Mesendoderm (in vitro differentiated cells): Measurements from ENCODE around the gene BHMT2.

Experiments
- DNase-seq: peaks from one replicate; pipeline ENCODE4 v3.0.0; 2013
- H2AK5ac ChIP-seq: 2 replicates; pipeline ENCODE4 v1.6.1; 2013; ENCODE audit warnings: low read length, inconsistent platforms
- H2BK120ac ChIP-seq: 2 replicates; pipeline ENCODE4 v1.6.1; 2013; ENCODE audit warnings: low read depth, mild to moderate bottlenecking, low read length, moderate library complexity, mixed read lengths
- H2BK15ac ChIP-seq: replicated peaks from 2 replicates; pipeline ENCODE4 v1.6.1; 2013; ENCODE audit warnings: low read depth, mild to moderate bottlenecking, moderate library complexity
- H2BK5ac ChIP-seq: 2 replicates; pipeline ENCODE4 v1.6.1; 2013; ENCODE audit warnings: low read length, inconsistent platforms
- H3K18ac ChIP-seq: 2 replicates; pipeline ENCODE4 v1.6.1; 2013; ENCODE audit warnings: mild to moderate bottlenecking, low read length, mixed read lengths
- H3K23ac ChIP-seq: one replicate; pipeline ENCODE4 v1.6.1; 2013; ENCODE audit warnings: low read length
- H3K27ac ChIP-seq: 2 replicates; pipeline ENCODE4 v1.5.1; 2013; ENCODE audit warnings: low read depth, mild to moderate bottlenecking, inconsistent platforms, low read length, moderate library complexity
- H3K27me3 ChIP-seq: 2 replicates; pipeline ENCODE4 v1.6.1; 2013; ENCODE audit warnings: low read length, control low read depth, mild to moderate bottlenecking, inconsistent platforms; ENCODE audit not compliant: insufficient read depth, poor library complexity
- H3K36me3 ChIP-seq: 2 replicates; pipeline ENCODE4 v1.6.1; 2013; ENCODE audit warnings: low read length, inconsistent platforms; ENCODE audit not compliant: control insufficient read depth, insufficient read depth
- H3K4ac ChIP-seq: one replicate; pipeline ENCODE4 v1.6.1; 2013; ENCODE audit warnings: low read depth, mild to moderate bottlenecking, low read length, moderate library complexity
- H3K4me1 ChIP-seq: 2 replicates; pipeline ENCODE4 v1.6.1; 2013; ENCODE audit warnings: low read depth, low read length, inconsistent platforms; ENCODE audit not compliant: control insufficient read depth
- H3K4me2 ChIP-seq: 2 replicates; pipeline ENCODE4 v1.6.1; 2013; ENCODE audit warnings: low read length
- H3K4me3 ChIP-seq: 2 replicates; pipeline ENCODE4 v1.5.1; 2013; ENCODE audit warnings: mild to moderate bottlenecking, low read length
- H3K56ac ChIP-seq: one replicate; pipeline ENCODE4 v1.6.1; 2013; ENCODE audit warnings: low read length
- H3K79me1 ChIP-seq: 2 replicates; pipeline ENCODE4 v1.6.1; 2013; ENCODE audit warnings: low read length, inconsistent platforms
- H3K79me2 ChIP-seq: 2 replicates; pipeline ENCODE4 v1.6.1; 2013; ENCODE audit warnings: mild to moderate bottlenecking, low read length; ENCODE audit not compliant: control insufficient read depth, insufficient read depth
- H3K9ac ChIP-seq: 2 replicates; pipeline ENCODE4 v1.6.1; 2013; ENCODE audit warnings: low read length, inconsistent platforms
- H4K5ac ChIP-seq: one replicate; pipeline ENCODE4 v1.6.1; 2013; ENCODE audit warnings: low read length
- H4K8ac ChIP-seq: one replicate; pipeline ENCODE4 v1.6.1; 2013; ENCODE audit warnings: low read depth, mild to moderate bottlenecking, control low read depth, low read length, moderate library complexity
- WGBS: extraction: QIAGEN DNeasy Blood & Tissue Kit; methylation state at CpG from one replicate; pipeline ENCODE4 v1.1.7; 2013; ENCODE audit warnings: low lambda C conversion rate, missing lambda C conversion rate; ENCODE audit not compliant: insufficient coverage; ENCODE audit errors: extremely low coverage; 5-methylcytosine and 5-hydroxymethylcytosine counted together

BHMT2 gene

DNA sequence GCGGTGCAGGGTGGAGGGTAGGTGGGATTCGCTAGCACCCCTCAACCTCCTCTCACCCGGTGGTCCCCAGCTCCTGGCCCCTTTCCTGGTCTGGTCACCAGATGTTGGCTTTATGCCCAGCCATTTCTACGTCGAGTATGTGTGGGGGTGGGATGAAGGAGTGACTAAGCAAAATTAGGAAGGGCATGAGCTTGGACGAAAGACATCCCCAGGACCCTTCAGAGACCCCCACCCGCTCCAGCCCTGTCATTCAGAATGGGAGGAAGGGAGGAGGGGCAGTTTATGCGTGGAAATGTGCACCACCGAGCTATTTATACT is 742 bp downstream of the BHMT2 start:
- Histone ChIP-seq H3K79me2 (no peaks in the 10 kb centered on the region), H3K27ac (no peak overlapping the region), H3K79me1 (no peaks in the 10 kb centered on the region), H3K23ac (no peak overlapping the region), H3K4ac (no peak overlapping the region), H2BK5ac (no peak overlapping the region), H3K4me3 (no peak overlapping the region), H2AK5ac (no peak overlapping the region), H3K56ac (no peak overlapping the region), H3K18ac (no peak overlapping the region), H3K4me2 (no peak overlapping the region), H3K4me1 (no peaks in the 10 kb centered on the region), H4K8ac (no peak overlapping the region), H2BK15ac (no peak overlapping the region), H4K5ac (no peak overlapping the region), H3K36me3 (no peaks in the 10 kb centered on the region), H3K27me3 (no peaks in the 10 kb centered on the region), H3K9ac (no peak overlapping the region), H2BK120ac (no peak overlapping the region)
- WGBS = no CpG with 5 or more reads among the region's 9 CpGs
- no peak for DNase-seq

DNA sequence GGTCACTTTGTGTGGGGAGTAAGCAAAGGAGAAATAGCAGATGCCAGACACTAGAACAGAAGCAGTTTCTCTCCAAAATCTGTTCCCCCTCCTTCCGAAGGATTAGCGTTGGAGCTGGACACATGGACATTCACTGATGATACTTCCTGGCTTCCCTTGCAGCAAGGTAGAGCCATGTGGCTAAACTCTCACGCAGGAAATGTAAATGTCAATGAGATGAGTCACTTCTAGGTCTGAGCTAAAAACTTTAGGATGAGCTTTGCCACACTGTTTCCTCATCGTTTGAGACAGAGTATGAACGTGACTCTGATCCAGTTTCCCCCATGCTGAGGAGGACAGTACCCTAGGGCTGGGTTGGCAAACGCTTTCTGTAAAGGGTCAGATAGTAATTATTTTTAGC is 5.1 kb downstream of the BHMT2 start:
- no peak overlapping the region for H2AK5ac ChIP-seq
- H3K36me3 ChIP-seq = no peaks in the 10 kb centered on the region
- no peak overlapping the region for H4K8ac ChIP-seq
- H3K4me2 ChIP-seq = no peak overlapping the region
- no peak overlapping the region for H2BK120ac ChIP-seq
- no peak overlapping the region for H3K27ac ChIP-seq
- no peak overlapping the region for H2BK15ac ChIP-seq
- H3K79me2 ChIP-seq = no peaks in the 10 kb centered on the region
- no CpG with 5 or more reads among the region's 6 CpGs for WGBS
- H3K79me1 ChIP-seq = no peaks in the 10 kb centered on the region
- H3K23ac ChIP-seq = no peak overlapping the region
- H3K56ac ChIP-seq = no peak overlapping the region
- no peak overlapping the region for H3K18ac ChIP-seq
- H4K5ac ChIP-seq = no peak overlapping the region
- no peaks in the 10 kb centered on the region for H3K4me1 ChIP-seq
- no peak overlapping the region for H2BK5ac ChIP-seq
- no peak overlapping the region for H3K4ac ChIP-seq
- peak; percentile 45 for DNase-seq
- no peaks in the 10 kb centered on the region for H3K27me3 ChIP-seq
- no peak overlapping the region for H3K9ac ChIP-seq
- no peak overlapping the region for H3K4me3 ChIP-seq

DNA sequence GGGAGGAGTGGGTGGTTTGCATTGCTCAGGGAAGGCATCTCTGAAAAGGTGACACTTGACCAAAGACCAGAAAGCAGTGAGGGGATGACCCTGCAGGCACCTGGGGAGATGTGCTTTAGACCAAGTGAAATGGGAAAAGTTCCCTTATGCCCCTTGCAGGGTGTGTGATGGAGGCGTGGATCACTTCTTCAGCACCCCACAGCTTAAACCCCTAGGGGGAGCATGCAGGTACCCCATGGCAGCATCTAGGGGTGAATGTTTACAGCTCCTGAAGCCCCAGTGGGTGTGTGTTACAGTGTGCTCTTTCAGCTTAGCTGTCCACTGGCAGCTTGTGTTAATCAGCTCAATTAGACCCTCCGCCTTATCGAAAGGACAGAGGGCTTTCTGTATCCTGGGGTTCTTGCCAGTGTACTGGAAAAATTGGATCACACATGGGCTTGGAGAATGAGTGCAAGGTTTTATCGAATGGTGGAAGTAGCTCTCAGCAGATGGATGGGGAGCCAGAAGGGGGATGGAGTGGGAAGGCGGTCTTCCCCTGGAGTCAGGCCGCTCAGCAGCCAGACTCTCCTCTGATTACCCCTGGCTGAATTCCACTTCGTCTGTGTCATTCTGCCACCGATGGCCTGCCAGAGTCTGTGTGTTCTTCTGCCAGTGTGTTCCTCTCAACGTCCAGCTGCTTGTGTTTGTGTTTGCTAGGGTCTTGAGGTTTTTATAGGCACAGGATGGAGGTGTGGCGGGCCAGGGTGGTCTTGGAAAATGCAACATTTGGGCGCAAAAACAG is 6.3 kb downstream of the BHMT2 start:
- H3K27ac ChIP-seq = no peak overlapping the region
- no peaks in the 10 kb centered on the region for H3K27me3 ChIP-seq
- no peak overlapping the region for H2AK5ac ChIP-seq
- H2BK5ac ChIP-seq = no peak overlapping the region
- no peak overlapping the region for H2BK120ac ChIP-seq
- no peak overlapping the region for H3K4me2 ChIP-seq
- H3K79me1 ChIP-seq = no peaks in the 10 kb centered on the region
- no peak overlapping the region for H3K4me3 ChIP-seq
- no peaks in the 10 kb centered on the region for H3K79me2 ChIP-seq
- H4K5ac ChIP-seq = no peak overlapping the region
- H3K4me1 ChIP-seq = no peaks in the 10 kb centered on the region
- WGBS = no CpG with 5 or more reads among the region's 11 CpGs
- DNase-seq = no peak
- no peak overlapping the region for H3K23ac ChIP-seq
- no peak overlapping the region for H3K4ac ChIP-seq
- H3K18ac ChIP-seq = no peak overlapping the region
- H3K9ac ChIP-seq = no peak overlapping the region
- no peak overlapping the region for H4K8ac ChIP-seq
- H2BK15ac ChIP-seq = no peak overlapping the region
- no peaks in the 10 kb centered on the region for H3K36me3 ChIP-seq
- H3K56ac ChIP-seq = no peak overlapping the region

DNA sequence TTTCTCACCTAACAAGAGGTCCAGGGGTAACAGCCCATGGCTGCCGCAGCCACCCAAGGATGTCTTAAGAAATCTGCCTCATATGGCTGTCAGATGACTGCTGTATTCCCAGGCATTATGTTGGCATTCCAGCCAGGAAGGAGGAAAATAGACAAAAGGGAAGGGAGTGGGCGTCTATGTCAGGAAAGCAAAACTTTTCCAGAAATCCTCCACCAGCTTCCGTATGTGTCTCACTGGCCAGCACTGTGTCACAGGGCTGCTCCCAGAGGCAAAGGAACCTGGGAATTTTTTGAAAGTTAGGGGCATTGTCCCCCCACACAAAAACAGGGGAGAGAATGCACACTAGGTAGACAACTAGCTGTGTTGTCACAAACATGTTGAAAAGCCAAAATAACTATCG is 7.3 kb downstream of the BHMT2 start:
- DNase-seq = no peak
- WGBS = no CpG with 5 or more reads among the region's 4 CpGs
- no peak overlapping the region for H3K4ac ChIP-seq
- H3K23ac ChIP-seq = no peak overlapping the region
- no peaks in the 10 kb centered on the region for H3K79me2 ChIP-seq
- H4K5ac ChIP-seq = no peak overlapping the region
- H3K56ac ChIP-seq = no peak overlapping the region
- H3K27ac ChIP-seq = no peak overlapping the region
- no peak overlapping the region for H3K18ac ChIP-seq
- no peaks in the 10 kb centered on the region for H3K79me1 ChIP-seq
- no peaks in the 10 kb centered on the region for H3K36me3 ChIP-seq
- H3K9ac ChIP-seq = no peak overlapping the region
- H4K8ac ChIP-seq = no peak overlapping the region
- no peak overlapping the region for H2BK120ac ChIP-seq
- no peaks in the 10 kb centered on the region for H3K27me3 ChIP-seq
- H2BK5ac ChIP-seq = no peak overlapping the region
- no peak overlapping the region for H2AK5ac ChIP-seq
- no peak overlapping the region for H2BK15ac ChIP-seq
- H3K4me2 ChIP-seq = no peak overlapping the region
- no peak overlapping the region for H3K4me3 ChIP-seq
- no peaks in the 10 kb centered on the region for H3K4me1 ChIP-seq

DNA sequence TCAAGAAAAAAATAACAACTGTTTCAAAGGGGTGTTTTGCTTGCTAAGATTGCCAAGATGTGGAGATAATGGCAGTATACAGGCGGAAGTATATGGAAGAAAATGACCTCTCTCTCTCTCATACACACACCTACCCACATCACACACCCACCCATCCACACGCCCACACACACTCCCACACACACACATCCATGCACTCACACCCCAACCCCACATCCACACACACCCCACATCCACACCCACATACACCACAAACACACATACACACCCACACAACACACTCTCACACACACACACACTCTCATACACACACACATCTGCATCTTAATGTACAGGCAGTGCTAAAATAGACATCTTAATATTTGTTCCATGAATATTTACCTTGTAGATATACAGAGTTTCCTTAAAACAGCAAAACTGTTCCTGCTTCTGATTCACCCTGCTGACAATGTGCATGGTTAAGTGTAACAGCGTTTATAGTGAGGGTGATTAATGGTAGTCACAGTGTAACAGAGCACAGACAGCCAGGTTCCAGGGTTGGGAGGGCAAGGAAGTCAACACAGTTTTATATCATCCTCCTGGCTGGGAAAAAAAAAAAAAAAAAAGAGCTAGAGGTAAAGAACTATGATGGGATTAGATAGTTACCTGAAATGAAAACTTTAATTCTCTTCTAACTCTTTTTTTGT is 8.3 kb downstream of the BHMT2 start:
- Histone ChIP-seq H2BK15ac (no peak overlapping the region), H4K8ac (no peak overlapping the region), H3K18ac (no peak overlapping the region), H2BK120ac (no peak overlapping the region), H3K36me3 (no peaks in the 10 kb centered on the region), H3K56ac (no peak overlapping the region), H3K23ac (peak overlapping the region; percentile 53), H3K4me2 (no peak overlapping the region), H3K4ac (no peak overlapping the region), H2AK5ac (no peak overlapping the region), H3K79me2 (no peaks in the 10 kb centered on the region), H3K79me1 (no peaks in the 10 kb centered on the region), H2BK5ac (no peak overlapping the region), H3K4me3 (no peak overlapping the region), H3K9ac (no peak overlapping the region), H3K4me1 (no peaks in the 10 kb centered on the region), H3K27ac (no peak overlapping the region), H3K27me3 (no peaks in the 10 kb centered on the region), H4K5ac (no peak overlapping the region)
- DNase-seq = no peak
- no CpG with 5 or more reads among the region's 3 CpGs for WGBS

DNA sequence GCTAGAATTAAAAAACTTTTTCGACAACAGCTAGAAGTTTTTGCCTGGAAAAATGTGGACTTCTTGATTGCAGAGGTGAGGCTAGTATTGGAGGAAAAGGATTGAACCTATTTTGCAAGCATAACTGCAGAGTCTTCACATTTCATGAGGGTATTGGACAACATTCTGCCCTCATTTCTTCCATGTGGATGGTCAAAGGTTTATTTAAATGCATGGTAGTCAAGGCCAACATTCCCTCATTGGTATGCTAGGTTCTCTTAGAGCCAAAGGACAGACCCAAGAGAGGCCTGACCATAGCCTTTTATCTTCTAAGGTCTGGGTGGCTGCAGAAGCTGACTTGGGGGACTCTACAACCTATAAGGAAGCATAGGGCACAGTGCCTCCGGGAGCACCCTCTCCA is 11.2 kb downstream of the BHMT2 start:
- no CpG with 5 or more reads among the region's 2 CpGs for WGBS
- H3K79me1 ChIP-seq = no peaks in the 10 kb centered on the region
- no peak overlapping the region for H2AK5ac ChIP-seq
- H4K8ac ChIP-seq = no peak overlapping the region
- H3K9ac ChIP-seq = no peak overlapping the region
- H3K18ac ChIP-seq = no peak overlapping the region
- H3K4me1 ChIP-seq = no peaks in the 10 kb centered on the region
- H3K4me3 ChIP-seq = no peak overlapping the region
- H3K23ac ChIP-seq = no peak overlapping the region
- no peak overlapping the region for H3K27ac ChIP-seq
- no peaks in the 10 kb centered on the region for H3K36me3 ChIP-seq
- no peak overlapping the region for H2BK15ac ChIP-seq
- H2BK120ac ChIP-seq = no peak overlapping the region
- no peak overlapping the region for H3K4ac ChIP-seq
- no peaks in the 10 kb centered on the region for H3K27me3 ChIP-seq
- H3K4me2 ChIP-seq = no peak overlapping the region
- DNase-seq = no peak
- no peaks in the 10 kb centered on the region for H3K79me2 ChIP-seq
- no peak overlapping the region for H2BK5ac ChIP-seq
- H3K56ac ChIP-seq = no peak overlapping the region
- no peak overlapping the region for H4K5ac ChIP-seq
